ENCODE data around the gene DPF3.

- TF ChIP-seq FOXA1 (IDR thresholded peaks at IDR 0.05) (no peak), BHLHE40 (IDR thresholded peaks at IDR 0.05; ENCODE audit: borderline replicate concordance) (no peak), TARDBP (IDR thresholded peaks at IDR 0.05) (no peak), HDGF (IDR thresholded peaks at IDR 0.05; ENCODE audit: borderline replicate concordance) (no peak), FOXM1 (IDR thresholded peaks at IDR 0.05; ENCODE audit: borderline replicate concordance) (no peak), ARNT (IDR thresholded peaks at IDR 0.05) (no peak)
These were observed 101.7 kb downstream of the DPF3 start for GRCh38 chr14:72792051-72792788.

Measured in HEK293T (cell line).